SW 1271 (cell line): ENCODE data around the gene TNNT3.

ENCODE experiments used
- DNase-seq, 2 experiments: peaks; one replicate each; lab custom pipeline; 2025; lab: John Stamatoyannopoulos, UW

TNNT3 gene

GRCh38 chr11:1896923-1897322 lies 22.6 kb upstream of the TNNT3 start:
- no peak for DNase-seq

GRCh38 chr11:1899090-1899489 lies 20.4 kb upstream of the TNNT3 start:
- no peak for DNase-seq

- DNase-seq, result no peak
These were observed 19.8 kb upstream of the TNNT3 start for GRCh38 chr11:1899686-1900085.

- no peak for DNase-seq
These were observed 13.3 kb upstream of the TNNT3 start for GRCh38 chr11:1906181-1906580.

- DNase-seq, result no peak
These were observed 12.7 kb upstream of the TNNT3 start for GRCh38 chr11:1906611-1907423.

GRCh38 chr11:1908618-1909017 lies 10.9 kb upstream of the TNNT3 start:
- DNase-seq, result no peak

DNA sequence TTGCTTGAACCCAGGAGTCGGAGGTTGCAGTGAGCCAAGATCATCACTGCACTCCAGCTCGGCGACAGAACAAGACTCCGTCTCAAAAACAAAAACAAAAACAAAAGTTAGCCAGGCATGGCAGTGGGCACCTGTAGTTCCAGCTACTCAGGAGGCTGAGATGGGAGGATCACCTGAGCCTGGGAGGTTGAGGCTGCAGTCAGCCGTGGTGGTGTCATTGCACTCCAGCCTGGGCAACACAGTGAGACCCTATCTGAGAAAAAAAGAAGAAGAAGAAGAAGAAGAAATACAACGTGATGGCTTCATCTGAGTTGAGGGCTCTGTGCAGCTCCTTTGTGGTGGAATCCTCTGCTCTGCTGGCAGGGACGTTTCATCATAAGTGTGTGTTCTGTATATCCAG lies 10.0 kb upstream of the TNNT3 start:
- DNase-seq, result no peak

- DNase-seq, result no peak
These were observed 7.1 kb upstream of the TNNT3 start for GRCh38 chr11:1912289-1912878.

DNA sequence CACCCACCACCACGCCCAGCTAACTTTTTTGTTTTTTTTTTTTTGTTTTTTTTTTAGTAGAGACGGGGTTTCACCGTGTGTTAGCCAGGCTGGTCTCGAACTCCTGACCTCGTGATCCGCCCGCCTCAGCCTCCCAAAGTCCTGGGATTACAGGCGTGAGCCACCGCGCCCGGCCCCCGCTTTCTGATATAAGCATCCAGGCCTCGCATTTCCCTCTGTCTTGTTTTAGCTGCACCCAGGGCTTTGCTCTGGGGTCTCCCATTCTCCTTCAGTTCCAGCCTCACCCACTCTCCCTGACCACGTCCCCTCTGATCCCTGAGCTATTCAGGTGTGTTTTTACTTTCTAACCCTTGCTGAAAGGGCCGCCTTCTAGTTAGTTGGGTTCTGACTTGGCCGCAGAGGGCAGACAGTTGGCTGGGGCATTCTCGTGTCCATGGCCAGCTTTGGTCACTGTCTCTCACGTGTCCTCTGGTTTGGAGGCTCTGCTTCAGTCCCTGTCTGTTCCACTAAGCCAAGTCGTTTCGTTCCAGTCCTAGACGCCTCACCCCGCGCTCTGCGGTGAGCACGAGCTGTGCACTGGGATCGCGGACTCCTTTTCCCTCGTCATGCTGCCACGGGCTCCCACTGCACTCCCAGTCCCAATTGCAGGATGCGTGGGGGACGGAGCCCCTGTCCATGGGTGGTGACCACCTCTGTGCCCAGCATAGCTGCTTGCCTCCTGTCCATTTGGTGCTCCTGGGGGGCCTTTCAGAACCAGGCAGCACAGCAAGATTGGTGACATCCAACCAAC lies 6.0 kb upstream of the TNNT3 start:
- no peak for DNase-seq

DNA sequence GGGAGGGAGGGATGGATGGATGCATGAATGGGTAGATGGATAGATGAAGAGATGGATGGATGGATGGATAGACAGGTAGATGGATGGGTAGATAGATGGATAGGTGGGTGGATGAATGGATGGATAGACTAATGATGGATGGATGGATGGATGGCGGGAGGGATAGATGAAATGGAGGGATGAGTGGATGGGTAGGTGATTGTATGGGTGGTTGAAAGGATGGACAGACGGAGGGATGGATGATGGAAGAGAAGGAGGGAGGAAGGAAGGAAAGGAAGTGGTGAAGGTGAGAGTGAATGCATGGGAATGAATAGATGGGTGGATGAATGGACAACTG lies 3.7 kb upstream of the TNNT3 start:
- no peak for DNase-seq

GRCh38 chr11:1916132-1916985 lies 3.1 kb upstream of the TNNT3 start:
- no peak for DNase-seq

GRCh38 chr11:1916986-1917522 lies 2.4 kb upstream of the TNNT3 start:
- no peak for DNase-seq

DNA sequence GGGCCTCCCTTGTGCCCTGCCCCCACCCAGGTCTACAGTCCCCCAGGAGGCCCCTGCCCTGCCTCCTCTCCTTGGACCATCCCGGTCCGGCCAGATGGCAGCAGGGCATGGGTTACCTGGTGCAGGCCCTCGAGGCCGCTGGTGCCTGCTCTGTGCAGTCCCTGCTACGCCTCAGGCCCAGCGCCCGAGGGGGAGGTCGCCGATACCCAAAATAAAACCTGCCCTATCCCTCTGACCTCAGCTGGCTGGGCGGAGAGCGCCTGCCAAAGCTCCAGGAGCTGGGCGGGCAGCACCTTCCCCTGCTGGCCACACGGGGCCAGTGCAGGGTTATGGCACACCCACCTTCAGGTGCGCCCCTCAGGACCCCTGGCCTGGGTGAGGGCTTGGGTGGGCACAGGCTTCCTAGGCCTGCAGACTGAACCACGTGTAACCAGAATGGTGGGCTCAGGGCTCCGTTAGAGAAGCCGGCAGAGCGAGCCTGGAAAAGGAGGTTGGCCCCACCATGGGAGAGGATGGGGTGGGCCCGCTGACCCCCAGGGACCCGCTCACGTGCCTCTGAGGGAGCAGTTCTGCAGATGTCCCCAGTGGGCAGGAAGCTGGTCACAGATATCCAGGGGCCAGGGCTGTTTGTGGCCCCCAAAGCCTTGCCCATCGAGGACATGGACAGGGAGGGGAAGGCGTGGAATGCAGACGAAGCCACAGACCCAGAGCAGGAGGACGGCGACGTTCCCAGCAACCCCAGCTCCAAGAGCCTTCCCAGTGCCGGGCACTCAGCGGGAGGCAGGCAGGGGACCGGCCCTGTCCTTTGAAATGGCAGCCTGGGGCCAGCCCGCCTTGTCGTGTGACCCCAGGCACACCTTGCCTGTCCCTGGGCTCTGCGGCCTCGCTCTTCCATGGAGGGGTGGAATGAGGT lies 1.7 kb upstream of the TNNT3 start:
- no peak for DNase-seq

- DNase-seq, result peak in 1 of 2 experiments; percentile 3
These were observed 827 bp upstream of the TNNT3 start for GRCh38 chr11:1918436-1919315.

- no peak for DNase-seq
These were observed 815 bp downstream of the TNNT3 start for GRCh38 chr11:1920128-1920908.

DNA sequence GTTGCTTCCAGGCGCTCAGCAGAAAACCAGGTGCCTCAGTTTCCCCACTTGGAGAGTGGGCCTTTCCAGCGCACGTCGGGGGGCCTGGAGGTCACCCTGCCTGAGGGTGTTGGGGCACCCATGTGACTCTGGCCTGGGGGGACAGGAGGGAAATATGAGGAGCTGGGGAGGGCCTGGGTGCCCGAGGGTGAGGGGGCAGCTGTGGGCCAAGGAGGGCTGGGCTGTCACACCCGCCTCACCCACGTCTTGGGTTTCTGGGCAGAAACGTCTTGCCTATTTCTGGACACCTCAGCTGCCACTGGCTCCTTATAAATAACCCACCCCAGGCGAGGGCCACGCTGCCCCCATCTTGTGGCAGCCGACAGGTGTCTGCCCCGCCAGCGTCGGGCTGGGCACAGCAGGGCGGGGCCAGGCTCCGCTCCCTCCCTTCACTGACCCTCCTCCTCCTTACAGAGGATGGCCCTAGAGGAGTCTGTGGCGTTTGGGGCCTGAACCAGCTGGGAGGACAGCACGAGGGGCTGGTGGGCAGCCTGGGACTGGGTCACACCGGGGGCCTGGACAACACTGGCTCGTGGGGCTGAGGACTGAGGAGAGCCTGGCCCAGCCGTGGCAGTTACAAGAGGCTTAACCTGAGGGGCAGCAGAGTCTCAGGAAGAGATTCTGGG lies 1.5 kb downstream of the TNNT3 start:
- no peak for DNase-seq

DNA sequence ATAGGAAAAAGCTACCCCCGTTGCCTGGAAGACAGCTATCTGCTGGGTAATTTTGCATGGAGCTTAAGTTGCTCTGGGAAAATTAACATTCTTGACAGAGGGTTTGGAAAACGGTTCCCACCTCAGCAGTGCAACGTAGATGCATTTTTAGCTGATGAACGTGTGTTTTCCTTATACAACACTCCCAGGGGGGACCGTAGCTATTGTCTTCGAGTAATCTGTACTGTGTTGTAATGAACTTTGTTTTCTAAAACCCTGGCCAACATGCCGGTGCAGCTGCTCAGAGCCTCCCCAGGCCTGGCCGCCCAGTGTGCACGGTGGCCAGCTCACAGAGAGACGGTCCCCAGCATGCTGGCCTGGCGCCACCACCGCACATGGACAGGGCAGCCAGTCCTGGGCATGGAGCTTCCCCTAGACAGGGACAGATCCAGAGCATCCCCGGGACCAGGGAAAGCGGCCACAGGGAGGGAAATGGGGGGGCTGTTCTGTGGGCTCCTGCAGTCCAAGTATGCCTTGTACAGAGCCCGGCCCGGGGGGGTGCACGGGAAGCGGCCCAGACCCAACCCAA lies 2.2 kb downstream of the TNNT3 start:
- DNase-seq, result no peak

DNA sequence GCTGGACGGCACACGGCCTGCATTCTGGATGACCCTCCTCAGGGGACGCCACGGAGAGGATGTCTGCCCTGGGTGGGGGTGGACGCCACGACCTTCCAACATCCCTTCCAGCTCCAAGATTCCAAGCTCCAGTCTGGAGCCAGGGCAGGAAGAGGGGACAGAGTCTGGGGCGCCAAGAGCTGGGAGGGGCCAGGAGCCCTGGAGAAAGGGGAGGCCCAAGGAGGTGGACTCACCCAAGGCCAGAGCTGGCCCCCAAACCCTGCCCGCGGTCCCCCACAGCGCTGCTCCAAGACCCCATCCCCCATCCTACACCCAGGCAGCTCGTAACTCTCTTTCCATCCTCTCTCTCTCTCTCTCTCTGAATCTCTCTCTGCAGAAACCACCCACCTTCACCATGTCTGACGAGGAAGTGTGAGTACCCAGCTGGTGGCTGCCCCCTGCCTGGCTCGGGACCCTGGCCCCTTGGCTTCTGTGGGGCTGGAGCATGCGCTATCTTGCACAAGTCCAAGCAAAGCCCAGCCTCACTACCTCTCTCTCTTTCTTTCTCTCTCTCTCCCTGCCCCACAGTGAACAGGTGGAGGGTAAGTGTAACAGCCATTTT lies 3.1 kb downstream of the TNNT3 start:
- DNase-seq, result no peak
